Measurements from ENCODE around the gene MGLL.

GRCh38 chr3:127835993-127836882 is 13.9 kb upstream of the MGLL start:
- no peak for TF ChIP-seq CTCF (IDR thresholded peaks at IDR 0.05)
- TF ChIP-seq POLR2A (IDR thresholded peaks at IDR 0.05): no peak
